ENCODE results near the gene NKX3-2. TPM values are rescaled to one million over a fixed set of nuclear protein-coding genes. Genes with fewer than 3 reads are reported as not detected.
"Not testable (repeated sequence)": the region's sequence is repeated elsewhere in the genome, so short reads cannot be mapped to it uniquely, and the experiment has no call there.

The NKX3-2 gene
- total RNA-seq (2014; rRNA removed; shearing (Covaris generic)), result 1.6 and 2.6 TPM in 2 replicates

- DNase-seq (ENCODE audit: low read depth), result peak; percentile 50
Measured at GRCh38 chr4:13543839-13544605, at the start of gene NKX3-2. TSS of gene NKX3-2 (minus strand) at chr4:13544508. CDS start at chr4:13544414, 94 bp downstream.

DNA sequence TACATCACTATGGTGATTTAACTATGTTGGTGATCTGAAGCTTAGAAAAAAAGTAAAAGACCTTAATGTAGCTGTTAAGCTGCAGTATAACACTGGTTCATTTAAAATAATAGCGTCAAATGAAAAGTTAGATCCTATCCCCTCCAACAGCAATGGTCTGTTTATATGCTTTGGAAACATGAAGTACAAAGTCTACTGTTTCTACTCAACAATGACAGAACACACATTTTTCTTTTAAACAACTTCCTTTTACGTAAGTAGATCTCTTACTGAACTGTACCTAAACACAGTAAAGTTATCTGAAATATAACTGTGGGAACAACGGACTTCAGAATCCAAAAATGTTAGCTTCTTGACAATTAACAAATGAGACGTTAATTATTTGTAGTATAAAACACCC, 47.9 kb upstream of the NKX3-2 start:
- DNase-seq (ENCODE audit: low read depth), result no peak

GRCh38 chr4:13590766-13591165, 46.5 kb upstream of the NKX3-2 start:
- DNase-seq (ENCODE audit: low read depth), result no peak

- DNase-seq (ENCODE audit: low read depth), result no peak
Measured at GRCh38 chr4:13588954-13589353, 44.6 kb upstream of the NKX3-2 start.

GRCh38 chr4:13584481-13584880, 40.2 kb upstream of the NKX3-2 start:
- no peak for DNase-seq (ENCODE audit: low read depth)

GRCh38 chr4:13580036-13580435, 35.7 kb upstream of the NKX3-2 start:
- no peak for DNase-seq (ENCODE audit: low read depth)

GRCh38 chr4:13577660-13578059, 33.4 kb upstream of the NKX3-2 start:
- DNase-seq (ENCODE audit: low read depth), result no peak

DNA sequence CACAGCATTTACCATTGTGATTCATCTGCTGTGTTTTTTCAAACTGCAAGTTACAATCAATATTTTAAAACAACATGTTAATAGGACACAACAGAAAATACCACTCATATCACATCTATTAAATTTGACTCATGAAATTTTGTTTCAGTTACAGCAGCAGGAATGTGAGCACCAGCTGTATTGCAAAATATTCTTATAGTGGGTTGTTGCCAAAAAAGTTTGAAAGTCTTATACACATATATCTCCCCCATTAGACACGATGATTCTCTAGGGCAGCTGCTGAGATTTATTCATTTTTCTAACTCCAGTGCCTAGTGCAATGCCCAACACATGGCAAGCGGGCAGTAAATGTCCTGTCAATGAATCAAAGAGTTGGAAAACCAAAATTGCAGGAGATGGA, 26.6 kb upstream of the NKX3-2 start:
- no peak for DNase-seq (ENCODE audit: low read depth)

DNA sequence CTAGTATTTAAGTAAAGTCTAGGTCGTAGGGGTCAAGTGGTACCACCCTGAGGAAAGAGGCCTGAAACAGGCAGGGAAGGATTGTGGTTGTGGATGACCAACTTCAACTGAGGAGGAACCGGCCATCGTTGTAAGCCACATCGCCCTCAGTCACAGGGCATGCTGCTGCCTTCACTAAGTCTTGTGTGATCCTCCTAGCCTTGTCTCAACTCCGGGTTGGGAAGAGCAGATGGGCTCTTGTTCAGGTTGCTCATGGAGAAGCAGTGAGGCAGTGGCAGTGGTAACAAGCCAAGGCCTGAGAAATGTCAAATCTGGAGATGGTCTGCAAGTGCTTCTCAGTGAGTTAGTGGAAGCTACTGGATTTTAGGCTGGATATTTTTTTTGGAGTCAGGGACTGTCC, 22.8 kb upstream of the NKX3-2 start:
- DNase-seq (ENCODE audit: low read depth), result no peak

- no peak for DNase-seq (ENCODE audit: low read depth)
Measured at GRCh38 chr4:13562876-13563275, 18.6 kb upstream of the NKX3-2 start.

- DNase-seq (ENCODE audit: low read depth), result no peak
Measured at GRCh38 chr4:13561673-13562072, 17.4 kb upstream of the NKX3-2 start.

GRCh38 chr4:13560111-13560510, 15.8 kb upstream of the NKX3-2 start:
- DNase-seq (ENCODE audit: low read depth), result not testable (repeated sequence)

GRCh38 chr4:13559413-13559812, 15.1 kb upstream of the NKX3-2 start:
- peak; percentile 92 for DNase-seq (ENCODE audit: low read depth)

DNA sequence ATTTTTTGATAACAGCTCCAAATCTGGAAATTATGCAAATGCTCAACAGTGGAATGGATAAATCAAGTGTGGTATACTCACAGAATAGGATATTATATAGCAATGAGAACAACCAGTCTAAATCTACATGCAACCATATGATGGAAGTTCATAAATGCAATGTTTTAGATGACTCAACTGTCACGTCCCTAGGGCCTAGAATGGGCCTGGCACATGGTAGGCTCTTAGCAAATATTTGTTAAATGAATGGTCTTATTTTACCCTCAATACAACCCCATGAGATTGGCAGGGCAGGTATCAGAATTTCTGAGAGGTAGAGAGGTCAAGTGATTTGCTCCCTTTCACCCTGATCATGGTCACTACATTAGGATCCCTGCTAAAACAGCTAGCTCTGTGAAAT, 14.6 kb upstream of the NKX3-2 start:
- DNase-seq (ENCODE audit: low read depth), result peak; percentile 43

DNA sequence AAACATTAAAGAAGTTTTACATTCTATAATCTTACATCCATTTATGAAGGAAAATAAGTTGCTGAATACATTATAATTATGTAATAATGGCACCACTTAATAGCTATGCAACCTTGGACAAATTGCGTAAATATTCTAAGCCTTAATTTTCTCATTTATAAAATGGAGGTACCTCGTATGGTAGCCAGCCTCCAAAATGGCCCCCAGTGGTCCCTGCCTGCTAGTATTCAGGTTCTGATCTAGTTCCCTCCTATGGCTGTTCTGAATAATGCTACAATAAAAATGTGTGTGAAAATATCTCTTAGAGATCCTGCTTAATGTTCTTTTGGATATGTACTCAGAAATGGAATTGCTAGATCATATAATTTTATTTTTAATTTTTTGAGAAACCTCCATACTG, 11.0 kb upstream of the NKX3-2 start:
- no peak for DNase-seq (ENCODE audit: low read depth)

DNA sequence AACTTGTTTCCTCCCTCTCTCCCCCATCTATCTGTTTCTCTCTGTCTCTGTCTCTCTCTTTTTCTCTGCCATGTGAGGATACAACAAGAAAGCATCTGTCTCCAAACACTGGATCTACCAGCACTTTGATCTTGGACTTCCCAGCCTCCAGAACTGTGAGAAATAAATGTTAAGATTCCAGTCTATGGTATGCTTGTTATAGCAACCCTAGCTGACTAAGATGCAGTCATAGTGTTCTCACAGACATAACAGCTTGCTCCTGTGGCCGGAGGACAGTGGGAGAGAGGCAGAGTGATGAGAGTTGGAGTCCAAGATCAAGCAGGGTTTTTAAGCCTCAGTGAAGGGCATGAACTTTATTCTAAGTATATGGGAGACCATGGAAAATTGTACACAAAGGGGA, 8.8 kb upstream of the NKX3-2 start:
- DNase-seq (ENCODE audit: low read depth), result no peak

DNA sequence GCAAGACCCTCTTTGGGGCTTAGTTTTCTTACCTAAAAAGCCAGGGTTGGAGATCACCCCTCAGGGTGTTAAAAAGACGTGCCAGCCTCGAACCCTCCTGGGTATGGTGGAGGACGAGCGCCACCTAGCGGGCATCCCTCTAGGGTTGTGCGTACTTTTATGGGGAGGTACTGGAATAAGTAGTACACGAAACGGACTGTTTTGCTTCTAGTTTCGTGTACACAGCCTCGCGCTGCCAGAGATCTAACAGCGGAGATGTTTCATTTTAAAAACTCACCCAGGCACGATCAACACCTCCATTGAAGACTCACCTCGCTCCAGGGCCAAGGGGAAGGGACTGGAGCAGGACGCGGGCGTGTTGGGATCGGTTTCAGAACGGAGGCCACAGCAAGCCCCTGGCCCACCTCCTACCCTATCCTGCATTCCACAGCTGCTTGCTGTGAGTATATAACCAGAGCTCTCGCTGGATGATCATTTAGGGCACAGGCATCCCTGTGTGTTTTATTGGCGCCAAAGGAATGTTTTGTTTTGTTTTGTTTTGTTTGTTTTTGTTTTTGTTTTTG, 4.8 kb upstream of the NKX3-2 start:
- DNase-seq (ENCODE audit: low read depth), result peak; percentile 79

DNA sequence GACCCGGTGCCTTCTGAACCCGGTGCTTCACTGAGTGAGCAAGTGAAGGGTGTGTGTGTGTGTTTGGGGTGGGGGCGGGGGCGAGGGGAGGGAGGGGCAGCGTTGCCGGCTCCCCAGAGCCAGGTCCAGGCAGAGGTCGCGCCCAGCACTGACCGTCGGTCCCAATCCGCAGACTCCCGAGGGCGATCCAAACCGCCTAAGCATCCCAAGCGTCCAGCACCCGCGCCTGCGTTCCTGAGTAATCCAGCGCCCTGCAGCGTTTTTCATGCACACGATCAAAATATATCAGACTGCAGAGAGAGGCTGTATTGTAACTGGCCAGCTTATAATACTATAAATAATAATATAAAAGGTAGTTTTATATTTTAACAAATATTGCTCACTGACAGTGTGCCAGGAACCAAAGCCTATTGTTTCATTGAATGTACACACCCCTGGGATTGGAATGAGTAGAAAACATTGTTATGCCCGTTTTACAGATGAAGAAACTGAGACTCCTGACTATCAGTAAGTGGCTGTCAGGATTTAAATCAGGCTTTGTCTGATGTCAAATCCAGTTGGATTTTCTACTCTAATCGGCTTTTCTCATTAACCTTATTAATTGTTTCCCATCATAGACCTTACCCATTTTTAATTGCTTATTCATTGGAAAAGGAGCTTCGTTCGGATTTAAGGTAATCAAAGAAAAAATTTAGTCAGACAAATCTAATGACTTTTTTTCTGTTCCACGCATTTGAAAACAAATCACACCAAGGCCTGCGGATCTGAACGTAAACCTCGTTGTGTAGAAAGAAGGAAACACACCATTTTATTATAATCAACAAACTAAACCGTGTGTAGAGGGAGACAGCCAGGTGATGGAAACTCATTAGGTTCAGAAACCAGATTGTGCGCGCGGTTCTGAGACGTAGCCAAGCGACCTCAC, 4.0 kb upstream of the NKX3-2 start:
- peak; percentile 62 for DNase-seq (ENCODE audit: low read depth)

- peak; percentile 34 for DNase-seq (ENCODE audit: low read depth)
Measured at GRCh38 chr4:13547485-13548041, 3.3 kb upstream of the NKX3-2 start.

DNA sequence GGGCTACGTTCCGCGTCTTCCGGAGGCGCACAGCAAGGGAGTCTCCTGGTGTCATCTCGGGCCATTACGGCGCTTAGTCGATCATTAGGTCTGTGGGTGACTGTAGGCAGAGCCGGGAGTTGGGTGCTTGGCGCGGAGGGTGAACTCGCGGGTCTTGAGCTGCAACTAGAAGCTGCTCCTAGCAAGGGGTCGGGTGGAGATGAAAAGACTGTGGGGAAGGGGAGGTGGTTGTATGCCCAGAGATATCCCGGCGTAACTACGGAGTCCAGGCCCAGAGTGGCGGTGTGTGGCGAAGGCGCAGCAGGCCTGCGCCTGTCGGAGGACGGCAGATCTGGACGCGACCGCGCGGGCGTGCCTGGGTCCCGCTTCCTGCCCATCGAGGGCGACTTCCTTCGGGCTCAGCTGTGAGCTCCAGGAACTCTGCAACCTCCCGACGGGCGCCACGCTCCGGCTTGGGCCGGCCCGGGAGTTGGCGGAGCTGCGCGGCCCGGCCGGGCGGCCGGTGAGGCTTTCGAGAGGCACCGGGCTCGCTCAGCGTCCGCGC, 2.7 kb upstream of the NKX3-2 start:
- DNase-seq (ENCODE audit: low read depth), result peak; percentile 50

DNA sequence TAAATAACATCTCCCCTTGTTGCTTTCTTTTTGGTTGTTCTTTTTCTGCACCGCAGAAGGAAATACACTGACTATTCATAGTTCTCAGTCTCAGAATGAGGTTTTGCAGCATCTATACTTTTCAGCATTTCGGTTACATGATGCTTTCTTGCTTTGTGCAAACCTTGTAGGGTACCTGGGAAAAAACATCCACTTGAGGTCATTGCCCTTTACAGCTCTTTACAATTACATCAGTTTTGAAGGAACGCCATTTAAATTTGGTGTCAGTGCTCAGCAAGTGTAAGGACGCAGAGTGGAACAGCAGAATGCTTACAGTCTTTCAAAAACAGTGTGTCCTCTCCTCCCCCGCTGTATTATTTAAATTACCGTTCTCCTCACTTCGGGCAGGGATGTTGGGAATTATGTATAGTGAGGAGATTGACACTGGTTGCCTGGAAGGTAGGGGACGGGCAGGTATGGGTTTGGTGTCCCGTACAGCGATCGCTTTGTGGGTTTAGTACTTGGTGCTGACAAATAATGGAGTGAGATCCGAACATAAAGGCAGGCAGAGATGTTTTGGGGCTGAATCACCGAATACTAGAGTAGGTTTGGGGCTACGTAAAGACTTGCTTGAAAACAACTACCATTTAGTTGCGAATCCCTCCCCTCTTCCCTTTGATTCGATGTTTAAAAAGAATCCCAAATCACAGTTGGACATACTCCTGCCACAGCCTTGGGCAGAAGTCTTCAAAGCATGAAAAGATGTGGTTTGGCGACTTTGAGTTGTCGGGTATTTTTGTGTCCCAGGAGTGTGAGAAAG, 2.0 kb upstream of the NKX3-2 start:
- DNase-seq (ENCODE audit: low read depth), result peak; percentile 40
